Dedifferentiated amniotic fluid mesenchymal stem cell (primary cell): ENCODE data around the gene CDK19.
"Not testable (repeated sequence)": the region's sequence is repeated elsewhere in the genome, so short reads cannot be mapped to it uniquely, and the experiment has no call there.

Experiments
- DNase-seq: peaks from one replicate; pipeline ENCODE4 v3.0.0-alpha.2; 2016; ENCODE audit errors: extremely low spot score

The CDK19 gene

DNA sequence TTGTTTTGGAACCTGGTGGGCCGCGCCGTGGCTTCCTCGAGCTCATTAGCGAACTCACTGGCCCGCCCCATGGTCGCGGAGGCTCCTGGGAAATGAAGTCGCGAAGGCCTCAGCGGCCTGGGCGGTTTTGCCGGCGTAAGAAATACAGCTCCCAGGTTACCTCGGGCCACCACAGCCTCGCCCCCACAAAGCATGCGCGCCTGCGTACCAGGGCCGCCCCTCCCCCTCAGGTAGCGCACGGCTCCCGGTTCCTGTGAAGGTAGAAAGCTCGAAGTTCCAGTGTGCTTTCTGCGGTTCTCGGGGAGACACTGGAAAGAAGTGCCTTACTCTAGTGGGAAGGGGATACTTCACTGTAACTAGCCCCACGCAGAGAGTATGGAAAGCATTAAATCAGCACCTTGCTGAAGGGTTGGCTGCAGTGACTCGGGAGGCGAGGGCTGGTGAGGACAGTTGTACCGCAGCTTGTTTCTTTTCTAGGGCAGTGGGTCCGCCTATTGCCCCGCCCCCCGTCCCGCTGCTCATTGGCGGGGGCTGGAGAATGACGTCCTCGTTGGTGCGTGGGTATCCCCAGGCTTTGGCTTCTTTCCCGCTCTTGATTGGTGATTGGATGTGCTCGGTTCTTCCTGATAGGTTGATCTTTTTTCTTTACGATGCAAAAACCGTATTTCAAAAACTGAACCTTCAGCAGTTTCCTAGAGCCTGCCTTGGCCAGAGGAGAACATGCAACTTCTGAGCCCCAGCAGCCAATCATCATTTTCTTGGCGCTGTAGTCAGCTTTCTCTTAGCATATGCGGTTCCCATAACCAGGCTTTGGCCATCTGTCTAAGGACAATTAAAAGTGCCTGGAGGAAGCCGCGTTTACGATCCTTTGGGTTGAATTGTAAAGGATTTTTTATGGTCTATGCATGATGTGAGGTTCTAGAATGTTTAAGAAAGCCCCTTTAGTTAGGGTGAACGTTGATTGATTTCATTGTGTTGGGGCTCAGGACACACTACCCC is at the start of gene CDK19:
CDK19 (minus strand) TSS at position 59 of the 999 bp plus-strand sequence. CDS start 333 bp downstream, outside the sequence.
- DNase-seq, result peak; percentile 96

- DNase-seq, result no peak
Observed at GRCh38 chr6:110864824-110865223, 49.6 kb upstream of the CDK19 start.

DNA sequence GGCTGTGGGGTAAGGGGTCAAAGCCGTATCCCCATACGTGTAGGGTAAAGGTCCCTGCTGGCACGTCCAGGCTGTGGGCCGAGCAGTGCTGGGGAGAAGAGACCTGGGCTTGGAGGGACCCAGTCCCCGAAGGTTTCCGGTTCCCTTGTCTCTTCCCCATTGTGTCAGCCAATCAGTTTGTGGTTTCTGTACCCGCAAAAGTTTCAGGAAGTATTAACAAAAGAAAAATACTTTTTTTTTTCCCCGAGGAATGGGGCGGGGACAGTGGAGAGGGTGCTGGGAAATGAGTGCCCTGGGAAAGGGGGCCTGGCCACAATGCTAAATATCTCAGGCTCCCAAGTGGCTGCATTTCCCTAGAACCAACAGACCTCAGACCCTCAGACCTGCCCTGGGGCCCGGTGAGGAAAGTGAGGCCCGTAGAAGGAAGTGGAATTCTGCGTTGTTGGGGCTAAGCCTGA is 44.1 kb upstream of the CDK19 start:
- DNase-seq, result no peak

DNA sequence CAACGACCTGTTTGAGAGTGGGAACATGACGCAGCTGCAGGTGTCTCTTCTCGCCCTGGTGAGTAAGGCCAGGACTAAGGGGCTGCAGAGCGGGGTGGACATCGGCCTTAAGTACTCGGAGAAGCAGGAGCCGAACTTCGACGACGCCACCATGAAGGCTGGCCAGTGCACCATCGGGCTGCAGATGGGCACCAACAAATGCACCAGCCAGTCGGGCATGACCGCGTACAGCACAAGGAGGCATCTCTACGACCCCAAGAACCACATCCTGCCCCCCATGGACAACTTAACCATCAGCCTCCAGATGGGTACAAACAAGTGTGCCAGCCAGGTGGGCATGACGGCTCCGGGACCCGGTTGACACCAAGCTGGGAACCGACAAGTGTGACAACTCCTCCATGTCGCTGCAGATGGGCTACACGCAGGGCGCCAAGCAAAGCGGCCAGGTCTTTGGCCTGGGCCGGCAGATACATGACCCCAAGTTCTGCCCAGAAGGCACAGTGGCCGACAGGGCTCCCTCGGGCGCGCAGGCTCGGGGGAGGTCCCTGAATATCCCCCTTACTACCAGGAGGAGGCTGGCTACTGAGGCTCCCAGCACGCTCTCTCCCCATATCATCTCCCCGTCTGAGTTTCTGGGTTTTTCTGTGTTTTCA is 43.4 kb upstream of the CDK19 start:
- DNase-seq, result no peak

GRCh38 chr6:110858016-110858415 is 42.7 kb upstream of the CDK19 start:
- no peak for DNase-seq

GRCh38 chr6:110856296-110856695 is 41.0 kb upstream of the CDK19 start:
- no peak for DNase-seq

DNA sequence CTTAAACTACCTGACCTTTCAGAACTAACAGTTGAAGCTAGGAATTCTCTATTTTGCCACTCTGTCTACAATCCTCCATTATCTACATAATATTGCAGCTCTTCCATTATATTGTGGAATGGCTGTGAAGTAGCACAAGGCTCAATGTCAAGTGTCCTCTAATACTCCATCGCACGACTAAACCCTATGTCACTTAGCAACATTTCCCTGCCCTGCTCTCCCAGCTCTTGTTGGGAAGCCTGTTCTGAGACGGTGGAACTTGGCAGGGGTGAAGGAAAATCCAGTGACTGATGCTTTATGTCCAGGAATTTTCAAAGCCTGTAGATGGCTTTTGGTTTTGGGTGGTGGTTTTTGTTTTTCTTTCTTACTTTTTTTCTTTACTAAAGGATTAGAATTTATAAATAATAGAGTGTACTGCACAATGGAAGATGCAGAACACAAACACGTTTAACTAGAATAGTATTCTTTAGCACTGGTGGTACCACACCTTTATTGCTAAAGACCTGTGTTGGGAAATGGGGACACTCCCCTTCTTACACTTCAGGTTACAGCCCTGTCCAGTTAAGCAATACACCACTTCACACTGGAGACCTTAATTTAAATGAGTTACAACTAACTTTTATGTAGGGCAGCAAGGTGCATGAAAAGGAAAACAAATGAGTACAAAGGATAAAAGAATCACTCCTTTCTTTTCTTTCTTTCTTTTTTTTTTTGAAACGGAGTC is 38.6 kb upstream of the CDK19 start:
- DNase-seq, result no peak

- no peak for DNase-seq
Observed at GRCh38 chr6:110852773-110853172, 37.5 kb upstream of the CDK19 start.

GRCh38 chr6:110849781-110850180 is 34.5 kb upstream of the CDK19 start:
- DNase-seq, result no peak

- DNase-seq, result no peak
Observed at GRCh38 chr6:110841266-110841665, 26.0 kb upstream of the CDK19 start.

DNA sequence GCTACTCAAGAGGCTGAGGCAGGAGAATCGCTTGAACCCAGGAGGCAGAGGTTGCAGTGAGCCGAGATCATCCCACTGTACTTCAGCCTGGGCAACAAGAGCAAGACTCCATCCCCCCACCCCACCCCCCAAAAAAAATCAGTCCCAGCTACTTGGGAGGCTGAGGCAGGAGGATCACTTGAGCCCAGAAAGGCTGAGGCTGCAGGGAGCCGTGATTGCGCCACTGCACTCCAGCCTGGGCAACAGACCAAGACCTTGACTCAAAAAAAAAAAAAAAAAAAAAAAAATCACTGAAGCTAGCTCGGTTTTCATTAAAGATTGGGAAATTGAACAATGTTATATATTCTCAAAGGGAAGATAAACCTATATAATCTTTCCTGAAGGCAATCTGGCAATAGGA is 20.5 kb upstream of the CDK19 start:
- DNase-seq, result not testable (repeated sequence)

DNA sequence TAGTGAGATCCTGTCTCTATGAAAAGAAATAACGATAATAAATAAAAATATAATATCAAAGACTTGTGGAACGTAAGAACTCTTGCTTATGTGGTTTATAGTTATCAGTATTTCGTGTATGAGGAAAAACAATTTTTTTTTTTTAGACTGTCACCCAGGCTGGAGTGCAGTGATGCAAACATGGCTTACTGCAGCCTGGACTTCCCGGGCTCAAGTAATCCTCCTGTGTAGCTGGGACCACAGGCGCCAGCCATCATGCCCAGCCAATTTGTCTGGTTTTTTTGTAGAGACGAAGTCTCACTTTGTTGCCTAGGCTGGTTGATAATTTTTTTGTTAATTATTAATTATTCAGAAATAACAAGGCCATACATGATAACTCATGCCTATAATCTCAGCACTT is 18.6 kb upstream of the CDK19 start:
- DNase-seq, result no peak

DNA sequence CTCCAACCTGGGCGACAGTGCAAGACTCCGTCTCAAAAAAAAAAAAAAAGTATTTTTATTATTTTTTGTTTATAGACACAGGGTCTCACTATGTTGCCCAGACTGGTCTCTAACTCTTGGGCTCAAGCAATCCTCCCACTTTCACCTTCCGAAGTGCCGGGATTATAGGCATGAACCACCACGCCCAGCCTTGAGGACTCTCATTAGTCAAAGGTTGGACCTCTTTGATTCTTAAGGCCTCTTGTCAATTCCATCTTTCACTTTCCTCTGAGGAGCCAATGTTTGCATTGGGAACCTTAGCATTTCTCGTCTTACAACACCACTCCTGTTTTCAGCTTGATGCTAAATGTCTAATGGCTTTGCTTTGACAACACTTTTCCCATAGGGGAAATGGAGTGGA is 16.1 kb upstream of the CDK19 start:
- DNase-seq, result no peak

GRCh38 chr6:110828396-110828795 is 13.1 kb upstream of the CDK19 start:
- DNase-seq, result no peak

DNA sequence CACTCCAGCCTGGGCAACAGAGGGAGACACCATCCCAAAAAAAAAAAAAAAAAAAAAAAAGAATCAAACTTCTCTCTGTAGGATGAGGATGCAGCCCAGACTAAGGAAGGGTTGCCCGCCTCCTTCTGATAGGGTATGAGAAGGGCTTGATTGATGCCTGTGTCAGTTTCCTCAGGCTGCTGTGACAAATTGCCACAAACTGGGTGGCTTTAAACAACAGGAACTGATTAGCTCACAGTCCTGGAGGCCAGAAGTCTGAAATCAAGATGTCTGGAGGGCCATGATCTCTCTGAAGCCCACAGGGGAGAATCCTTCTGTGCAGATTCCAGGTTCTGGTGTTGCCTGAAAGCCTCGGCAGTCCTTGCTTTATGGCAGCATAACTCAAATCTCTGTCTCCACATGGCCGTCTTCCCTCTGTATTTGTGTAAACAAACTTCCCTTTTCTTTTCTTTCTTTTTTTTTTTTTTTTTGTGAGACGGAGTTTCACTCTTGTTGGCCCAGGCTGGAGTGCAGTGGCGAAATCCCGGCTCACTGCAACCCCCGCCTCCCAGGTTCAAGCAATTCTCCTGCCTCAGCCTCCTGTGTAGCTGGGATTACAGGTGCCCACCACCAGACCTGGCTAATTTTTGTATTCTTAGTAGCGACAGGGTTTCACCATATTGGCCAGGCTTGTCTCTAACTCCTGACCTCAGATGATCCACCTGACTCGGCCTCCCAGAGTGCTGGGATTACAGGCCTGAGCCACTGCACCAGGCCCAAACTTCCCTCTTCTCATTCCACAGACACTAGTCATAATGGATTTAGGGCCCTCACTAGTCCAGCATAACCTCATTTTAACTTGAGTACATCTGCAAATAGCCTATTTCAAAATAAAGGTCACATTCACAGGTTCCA is 11.2 kb upstream of the CDK19 start:
- DNase-seq, result no peak

DNA sequence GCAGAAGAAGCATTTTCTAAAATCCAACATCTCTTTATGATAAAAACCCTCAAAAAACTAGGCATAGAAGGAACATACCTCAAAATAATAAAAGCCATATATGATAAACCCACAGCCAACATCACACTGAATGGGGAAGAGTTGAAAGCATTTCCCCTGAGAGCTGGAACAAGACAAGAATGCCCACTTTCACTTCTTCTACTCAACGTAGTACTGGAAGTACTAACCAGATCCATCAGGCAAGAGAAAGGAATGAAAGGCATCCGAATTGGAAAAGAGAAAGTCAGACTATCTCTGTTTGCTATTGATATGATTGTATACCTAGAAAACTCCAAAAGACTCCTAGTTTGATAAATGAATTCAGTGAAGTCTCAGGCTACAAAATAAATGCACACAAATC is 7.9 kb upstream of the CDK19 start:
- DNase-seq, result no peak

DNA sequence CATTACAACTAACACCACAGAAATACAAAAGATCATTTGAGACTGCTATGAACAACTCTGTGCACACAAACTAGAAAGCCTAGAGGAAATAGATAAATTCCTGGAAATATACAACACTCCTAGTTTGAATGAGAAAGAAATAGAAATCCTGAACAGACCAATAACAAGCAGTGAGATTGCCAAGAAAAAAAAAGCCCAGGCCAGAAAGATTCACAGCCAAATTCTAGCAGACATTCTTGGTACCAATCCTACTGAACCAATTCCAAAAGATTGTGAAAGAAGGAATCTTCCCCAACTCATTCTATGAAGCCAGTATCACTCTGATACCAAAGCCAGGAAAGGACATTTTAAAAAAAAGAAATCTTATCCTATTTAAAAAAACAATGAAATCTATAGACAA is 7.0 kb upstream of the CDK19 start:
- no peak for DNase-seq

DNA sequence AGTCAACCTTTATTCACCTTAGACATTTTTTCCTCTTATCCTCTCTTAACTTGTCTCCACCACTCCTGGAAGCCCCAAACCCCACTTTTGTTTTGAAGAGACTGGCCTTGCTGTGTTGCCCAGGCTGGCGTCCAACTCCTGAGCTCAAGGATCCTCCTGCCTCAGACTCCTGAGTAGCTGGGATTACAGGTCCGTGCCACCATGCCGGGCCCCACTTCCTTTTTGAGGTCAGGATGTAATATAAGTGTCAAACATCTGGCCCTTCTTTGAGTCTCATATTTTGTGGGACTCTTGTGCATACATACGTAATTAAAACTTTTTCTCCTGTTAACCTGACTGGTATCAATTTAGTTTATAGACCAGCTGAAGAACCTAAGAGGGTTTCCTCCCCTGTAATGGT is 1.4 kb upstream of the CDK19 start:
- no peak for DNase-seq

DNA sequence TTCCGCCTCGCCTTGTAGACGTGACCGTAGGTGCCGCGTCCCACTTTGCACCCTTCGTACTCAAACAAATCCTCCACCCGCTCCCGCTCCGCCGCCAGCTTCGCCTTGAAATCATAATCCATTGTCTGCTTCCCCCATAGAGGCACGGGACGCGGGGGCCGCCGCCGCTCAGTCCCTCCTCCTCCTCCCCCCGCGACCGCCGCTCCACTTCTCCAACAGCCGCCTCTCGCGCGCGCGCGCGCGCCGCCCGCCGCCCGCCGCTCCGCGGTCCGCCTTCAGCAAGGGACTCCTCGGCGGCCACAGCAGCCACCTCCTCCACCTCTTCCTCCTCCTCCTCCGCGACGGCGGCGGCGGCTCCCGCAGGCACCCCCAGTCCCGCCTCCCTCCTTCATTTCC is 256 bp downstream of the CDK19 start:
- no peak for DNase-seq

DNA sequence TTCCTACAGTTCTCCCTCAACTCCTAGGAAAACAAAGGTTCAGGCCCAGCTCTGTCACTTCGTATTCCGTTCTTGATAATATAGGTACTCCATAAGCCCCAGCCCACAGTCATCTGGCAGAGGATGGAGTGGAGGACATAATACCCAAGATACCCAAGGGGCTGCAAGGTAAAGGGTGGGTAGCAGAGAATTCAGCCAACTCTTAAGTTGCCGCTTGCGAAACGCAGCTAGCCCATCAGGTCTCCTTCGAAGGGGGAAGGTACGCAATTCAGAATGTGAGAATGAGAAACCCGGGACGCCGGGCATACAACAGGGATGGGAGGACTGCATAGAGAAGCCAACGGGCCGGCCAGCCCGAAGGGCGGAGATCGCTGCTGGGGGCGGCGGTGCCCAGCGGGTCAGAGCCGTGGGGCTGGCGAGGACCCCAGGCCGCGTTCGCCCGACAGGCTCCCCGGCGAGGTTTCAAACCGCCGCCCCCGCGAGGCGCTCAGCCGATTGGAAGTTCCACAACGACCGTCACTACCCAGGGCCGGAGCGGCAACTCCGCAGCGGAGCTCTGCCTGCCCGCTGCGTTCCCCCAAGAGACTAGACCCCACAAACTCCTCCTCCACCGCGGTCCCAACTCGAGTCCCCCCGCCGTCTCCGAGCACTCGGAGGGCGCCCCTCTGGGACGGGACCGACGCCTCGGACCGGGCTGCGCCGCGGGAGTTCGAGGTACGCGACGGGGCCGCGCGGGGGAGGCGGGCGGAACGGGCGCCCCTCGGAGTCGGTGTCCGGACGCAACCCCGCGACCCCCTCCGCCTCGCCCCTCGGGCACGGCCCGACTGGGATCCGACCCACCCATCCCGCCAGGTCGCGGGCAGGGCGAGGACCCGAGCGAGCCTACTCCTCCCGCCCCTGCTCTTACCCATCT is 911 bp downstream of the CDK19 start:
- peak; percentile 28 for DNase-seq
